ENCODE measurements around the gene DNAAF5.

The DNAAF5 gene

DNA sequence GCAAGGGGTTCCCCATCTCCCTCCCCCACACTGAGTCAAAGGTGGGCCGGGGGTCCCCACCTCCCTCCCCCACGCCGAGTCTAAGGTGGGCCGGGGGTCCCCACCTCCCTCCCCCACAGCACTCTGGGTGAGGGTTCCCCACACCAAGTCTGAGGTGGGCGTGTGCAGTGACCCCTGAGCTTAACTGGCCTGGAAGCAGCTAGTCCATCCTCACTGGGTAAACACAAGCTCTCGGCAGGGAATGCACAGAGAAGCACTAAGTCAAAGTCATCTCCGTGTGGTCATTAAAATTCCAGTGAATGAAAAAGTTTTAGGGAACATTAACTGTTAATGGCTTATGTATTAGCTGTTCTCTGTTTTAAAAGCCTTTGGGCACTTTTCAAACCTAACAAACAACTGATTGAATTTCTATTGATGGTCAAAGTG lies 44.3 kb downstream of the DNAAF5 start:
- no peak for DNase-seq

DNA sequence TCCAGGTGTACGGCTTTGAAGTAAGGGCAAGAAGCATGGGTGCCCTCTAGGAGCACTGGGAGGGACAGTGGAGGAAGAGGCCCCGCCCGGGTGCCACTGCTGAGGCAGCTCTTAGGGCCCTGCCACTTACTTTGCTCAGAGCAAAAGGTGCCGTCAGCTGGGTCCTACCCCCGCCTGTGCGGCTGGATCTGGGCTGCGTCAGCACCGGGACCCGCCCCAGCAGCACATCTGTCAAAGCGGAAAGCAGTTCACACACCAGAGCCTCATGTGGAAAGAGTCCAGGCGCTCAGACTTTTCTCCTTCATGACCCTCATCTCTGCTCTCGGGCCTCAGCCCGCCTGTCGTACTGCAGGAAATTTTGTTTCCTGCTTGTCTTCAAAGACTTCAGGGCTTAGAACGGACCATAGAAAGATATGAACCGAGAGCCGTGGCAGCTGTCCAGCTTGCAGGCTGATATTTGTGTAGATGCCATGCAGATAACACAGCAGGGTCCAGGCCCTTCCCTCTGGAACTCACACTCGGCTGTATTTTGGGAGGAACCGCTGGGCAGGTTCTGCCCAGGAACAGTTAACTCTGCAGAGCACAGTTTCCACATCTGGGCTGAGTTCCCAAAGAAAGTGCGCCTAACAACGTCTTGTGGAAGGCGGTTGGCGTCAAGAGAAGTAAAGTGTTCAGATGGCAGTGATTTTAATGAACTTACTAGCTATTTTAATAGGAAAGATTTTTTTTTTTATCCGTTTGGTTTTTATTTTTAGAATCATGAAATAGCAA lies 44.9 kb downstream of the DNAAF5 start:
- no peak for DNase-seq

DNA sequence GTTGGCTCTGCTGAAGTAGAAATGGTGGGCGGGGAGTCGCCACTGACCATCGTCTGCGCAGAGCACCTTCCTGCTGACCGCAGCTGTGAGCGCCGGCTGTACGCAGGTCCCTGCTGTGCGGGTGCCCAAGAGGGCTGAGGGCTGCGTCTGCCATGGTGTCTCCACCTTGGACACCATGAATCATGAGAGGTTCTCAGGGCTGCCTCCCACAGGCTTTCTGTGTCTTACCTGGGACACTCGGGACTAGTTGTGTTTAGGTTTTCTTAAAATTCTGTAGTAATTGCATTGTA lies 45.5 kb downstream of the DNAAF5 start:
- DNase-seq, result no peak

DNA sequence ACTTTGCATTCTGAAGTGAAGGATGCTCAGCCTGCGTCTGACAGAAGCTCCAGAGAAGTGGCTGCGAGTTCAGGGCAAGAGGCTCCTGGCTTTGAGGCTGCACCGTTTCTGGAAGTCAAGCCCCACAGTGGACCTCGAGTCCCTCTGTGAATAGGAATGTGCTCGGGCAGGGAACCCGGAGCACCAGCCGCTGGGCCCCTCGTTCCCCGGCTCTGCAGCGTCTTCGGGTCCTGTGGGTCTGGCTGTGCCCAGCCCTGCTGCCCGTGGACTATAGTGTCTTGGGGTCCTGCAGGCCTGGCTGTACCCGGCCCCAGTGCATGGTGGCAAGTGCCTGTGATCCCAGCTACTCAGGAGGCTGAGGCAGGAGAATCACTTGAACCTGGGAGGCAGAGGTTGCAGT lies 45.9 kb downstream of the DNAAF5 start:
- no peak for DNase-seq

DNA sequence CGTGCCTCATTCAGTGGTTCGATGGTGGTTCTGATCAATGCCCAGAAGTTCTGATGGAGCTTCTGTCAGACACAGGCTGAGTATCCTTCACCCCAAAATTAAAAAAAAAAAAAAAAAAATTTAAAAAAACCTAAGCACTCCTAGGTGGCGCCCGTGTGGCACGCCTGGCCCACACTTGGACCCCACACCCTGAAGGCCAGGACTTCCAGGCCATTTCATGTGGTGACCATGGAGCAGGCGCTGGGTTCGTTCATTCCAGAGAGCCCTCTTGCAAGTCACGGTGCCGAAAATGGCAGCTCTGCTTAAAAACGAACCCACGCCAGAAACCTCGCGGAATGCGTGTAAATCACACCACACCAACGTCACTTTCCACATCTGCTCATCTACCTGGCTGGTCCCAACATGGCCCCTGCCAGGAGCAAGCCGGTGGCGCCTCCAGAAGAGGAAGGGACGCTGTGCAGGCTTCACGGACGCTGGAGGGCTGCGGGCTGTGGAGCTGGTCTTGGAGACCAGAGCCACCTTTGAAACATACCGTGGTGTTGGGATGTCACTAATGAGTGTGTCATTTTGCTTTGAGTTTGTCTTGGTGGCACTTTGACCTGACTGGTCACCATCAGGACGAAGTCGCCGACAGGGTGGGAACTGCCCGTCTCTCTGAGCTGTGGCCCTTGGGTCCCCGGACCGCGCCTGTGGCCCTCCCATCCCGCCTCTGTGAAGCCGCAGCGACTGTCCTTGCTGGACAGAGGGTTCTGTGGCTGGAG lies 46.5 kb downstream of the DNAAF5 start:
- DNase-seq, result no peak

DNA sequence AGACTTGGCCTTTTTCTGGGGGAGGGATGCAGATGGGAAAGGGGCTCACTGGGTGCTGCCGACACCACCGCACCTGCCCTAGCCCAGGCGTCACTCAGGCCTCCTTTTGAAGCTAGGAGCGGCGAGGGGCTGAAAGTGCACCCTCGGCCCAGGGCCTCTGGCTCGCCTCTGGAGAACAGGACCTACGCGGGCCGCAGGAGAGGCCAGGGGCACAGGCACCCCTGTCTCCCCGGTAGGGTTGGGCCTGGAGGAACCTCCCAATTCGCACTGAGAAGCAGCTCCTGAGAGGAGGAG lies 47.1 kb downstream of the DNAAF5 start:
- DNase-seq, result no peak

DNA sequence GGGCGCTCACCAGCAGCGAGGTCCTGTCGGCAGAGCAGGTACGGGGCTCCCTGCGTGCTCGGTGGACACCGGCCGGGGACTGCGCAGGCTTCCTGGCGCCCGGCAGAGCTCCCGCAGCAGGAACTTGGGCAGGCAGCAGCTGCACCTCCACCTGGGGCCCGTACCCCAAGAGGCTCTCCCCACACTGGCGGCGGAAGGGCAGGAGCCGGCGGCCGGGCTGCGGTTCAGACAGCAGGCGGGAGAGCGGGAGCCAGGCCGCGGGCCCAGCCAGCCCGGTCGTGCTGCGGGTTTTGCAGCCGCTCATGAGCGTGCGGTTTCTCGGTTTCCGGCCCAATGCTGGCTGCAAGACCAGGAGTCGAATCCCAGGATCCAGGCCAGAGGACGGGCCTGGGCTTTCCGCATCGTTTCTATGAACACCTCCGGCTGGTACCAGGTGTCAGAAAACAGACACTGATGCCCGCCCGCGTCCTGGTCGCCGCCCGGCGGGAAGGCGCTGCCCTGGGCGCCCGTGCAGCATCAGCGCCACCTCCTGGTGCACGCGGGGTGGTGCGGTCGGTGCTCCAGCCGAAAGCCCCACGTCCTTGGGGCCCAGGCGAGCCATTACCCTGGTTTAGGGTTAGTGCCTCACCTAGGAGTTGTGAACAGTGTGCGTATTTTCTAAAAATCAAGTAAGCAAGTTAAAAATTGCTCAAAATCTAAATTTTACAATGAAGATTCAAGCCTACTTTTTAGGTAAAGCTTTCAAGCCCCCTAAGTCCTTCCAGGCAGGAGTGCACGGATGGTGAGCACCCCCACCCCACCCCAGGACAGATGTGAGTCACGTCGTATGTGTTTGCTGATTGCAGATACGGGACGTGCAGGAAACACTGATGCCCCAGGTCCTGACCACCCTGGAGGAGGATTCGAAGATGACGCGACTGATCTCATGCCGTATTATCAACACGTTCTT lies 47.9 kb downstream of the DNAAF5 start:
- peak; percentile 76 for DNase-seq

DNA sequence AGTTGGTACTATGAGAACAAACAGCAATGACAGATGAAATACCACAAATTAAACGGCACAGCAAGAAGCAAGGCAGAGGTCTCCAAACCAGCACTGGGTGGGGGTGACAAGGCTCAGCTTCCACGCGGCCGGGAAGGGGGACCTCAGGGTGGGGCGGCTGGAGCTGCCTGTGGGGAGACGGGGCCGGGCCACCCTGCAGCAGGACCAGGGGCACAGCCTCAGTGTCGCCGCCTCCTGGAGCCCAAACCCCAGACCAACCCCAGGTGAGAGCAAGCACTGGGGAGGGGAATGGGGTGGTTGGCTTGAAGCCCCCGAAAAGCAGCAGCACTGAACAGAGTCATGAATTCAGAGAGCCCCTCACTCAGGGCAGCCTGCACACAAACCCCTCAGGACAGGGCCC lies 49.9 kb downstream of the DNAAF5 start:
- no peak for DNase-seq

DNA sequence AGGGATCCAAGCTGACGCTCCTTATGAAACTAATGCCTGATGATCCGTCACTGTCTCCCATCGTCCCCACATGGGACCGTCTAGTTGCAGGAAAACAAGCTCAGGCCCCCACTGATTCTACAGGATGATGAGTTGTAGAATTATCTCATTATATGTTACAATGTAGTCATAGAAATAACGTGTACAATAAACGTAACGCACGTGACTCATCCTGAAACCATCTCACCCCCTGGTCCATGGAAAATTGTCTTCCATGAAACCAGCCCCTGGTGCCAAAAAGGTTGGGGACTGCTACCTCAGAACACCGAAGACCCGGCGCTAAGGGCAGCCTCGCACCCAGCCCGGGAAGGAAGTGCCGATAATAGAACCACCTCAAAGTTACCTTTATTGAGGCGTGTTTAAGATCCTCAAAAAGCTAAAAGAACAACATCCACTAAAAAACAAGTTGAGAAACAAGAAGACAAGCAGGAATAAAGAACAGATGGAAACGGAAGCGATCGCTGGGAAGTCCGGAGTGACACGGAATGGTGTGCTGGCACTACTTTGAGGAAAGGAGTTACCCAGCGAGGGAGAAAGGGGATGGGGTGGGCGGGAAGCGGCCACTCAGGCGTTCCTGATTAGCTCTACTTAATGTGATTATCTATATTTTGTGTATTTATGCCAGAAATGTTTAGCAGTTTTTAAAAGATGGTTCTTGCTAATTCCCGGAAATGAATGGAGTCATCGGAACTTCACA lies 50.7 kb downstream of the DNAAF5 start:
- no peak for DNase-seq

DNA sequence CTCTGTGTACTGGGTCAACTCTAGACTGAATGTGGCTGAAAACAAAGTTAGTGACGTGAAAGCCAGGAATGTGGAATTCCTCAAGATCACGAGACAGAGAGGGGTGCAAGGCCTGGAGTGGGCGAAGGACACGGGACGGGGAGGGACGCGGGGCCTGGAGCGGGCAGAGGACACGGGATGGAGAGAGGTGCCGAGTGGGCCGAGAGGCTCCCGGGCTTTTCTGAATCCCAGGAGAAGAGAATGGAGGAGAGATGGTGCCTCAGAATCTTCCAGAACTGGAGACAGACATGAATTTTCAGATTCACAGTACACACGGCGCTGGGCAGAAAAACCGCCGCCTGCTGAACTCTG lies 51.2 kb downstream of the DNAAF5 start:
- no peak for DNase-seq

DNA sequence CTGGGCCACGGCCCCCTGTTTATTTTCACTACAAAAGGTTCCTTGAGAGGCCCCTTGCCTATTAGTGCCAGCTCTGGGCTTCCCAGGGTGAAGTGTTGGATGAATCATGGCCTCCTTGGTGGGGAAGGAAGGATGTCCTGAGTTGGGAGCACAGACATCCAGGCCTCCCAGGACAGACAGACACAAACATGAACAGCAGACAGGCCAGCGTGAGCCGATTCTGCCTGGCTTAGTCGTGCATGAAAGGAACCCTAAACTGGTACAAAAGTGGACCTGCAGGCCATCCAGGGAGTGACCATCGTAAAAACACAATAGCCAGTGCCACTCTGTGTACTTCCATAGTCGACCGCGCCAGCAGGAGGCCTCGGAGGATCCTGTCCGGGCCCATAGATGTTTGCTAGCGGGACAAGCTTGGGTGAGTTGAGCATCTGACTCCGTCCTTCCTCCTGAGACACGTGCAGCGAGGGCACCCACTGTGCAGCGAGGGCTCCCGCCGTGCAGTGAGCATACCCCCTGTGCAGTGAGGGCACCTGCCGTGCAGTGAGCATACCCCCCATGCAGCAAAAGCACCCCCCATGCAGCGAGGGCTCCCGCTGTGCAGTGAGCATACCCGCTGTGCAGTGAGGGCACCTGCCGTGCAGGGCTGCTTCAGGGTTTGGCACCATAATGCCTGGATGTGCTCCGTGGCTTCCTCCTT lies 51.9 kb downstream of the DNAAF5 start:
- DNase-seq, result no peak

DNA sequence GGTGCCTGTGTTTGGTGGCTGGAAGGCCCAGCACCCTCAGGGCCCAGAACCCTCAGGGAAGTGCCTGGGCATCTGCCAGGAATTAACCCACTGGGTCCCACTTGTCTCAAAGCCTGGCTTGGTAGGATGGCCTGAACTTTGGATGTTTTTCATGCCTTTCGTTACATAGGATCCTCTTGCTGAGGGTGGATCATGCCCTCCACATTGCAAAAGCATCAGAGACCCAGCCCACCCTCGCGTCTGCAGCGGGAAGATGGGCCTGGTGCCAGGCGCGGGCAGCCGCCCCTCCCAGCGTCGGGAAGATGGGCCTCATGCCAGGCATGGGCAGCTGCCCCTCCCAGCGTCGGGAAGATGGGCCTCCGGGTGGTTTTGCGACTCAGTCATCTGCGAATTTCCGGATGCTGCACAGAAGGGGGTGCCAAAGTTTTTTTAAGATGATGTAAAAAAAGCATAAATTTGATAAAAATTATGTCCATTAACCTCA lies 52.5 kb downstream of the DNAAF5 start:
- DNase-seq, result no peak

DNA sequence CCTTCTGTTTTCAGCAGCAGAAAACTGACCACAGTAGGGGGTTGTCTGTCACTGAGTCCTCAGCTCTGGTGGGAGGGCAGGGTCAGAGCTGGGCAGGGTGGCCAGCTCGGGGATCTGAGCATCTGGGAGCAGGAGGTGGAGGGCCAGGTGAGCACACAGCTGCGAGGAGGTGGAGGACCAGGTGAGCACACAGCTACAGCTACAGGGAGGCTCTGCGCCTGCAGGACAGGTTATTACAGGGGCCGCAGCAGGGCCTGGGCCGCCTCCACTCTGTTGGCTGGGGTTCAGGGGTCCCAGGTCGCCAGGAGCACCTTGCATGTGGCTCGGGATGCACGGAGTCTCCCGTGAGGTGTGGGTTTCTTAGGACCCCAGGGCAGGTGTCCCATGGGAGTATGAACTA lies 53.0 kb downstream of the DNAAF5 start:
- DNase-seq, result no peak

DNA sequence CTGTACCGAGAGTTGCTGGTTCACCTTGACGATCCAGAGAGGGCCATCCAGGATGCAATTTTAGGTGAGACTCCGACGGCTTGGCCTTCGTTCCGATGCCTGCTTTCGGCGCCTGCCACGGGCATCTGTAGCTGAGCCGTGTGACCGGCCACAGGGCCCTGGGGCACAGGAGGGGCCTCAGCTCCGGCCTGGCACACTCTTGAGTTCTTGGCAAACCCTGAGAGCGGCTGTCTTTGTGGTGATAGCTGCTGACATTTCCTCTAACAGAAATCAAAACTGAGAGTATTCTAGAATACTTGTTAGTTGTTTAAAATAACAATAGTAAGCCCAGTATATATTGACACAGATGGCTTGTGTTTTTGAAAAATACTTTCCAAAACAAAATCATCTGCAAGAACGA lies 53.6 kb downstream of the DNAAF5 start:
- DNase-seq, result no peak

DNA sequence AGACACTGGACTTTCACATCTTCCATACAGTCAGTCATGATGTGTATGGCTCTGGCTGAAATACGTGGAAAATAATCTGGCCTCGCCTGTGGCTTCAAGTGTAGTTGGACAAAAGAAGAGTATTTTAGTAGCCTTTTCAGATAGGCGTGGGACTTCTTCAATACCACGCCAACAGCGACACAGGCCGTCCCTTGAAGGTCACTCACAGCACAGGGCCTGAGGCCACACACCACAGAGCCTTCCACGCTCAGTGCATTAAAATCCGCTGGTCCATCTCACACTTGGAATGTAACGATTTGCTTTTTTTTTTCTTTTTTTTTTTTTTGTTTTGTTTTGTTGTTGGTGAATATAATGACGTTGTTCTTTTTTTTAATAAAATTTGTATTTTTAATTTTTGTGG lies 54.0 kb downstream of the DNAAF5 start:
- no peak for DNase-seq

DNA sequence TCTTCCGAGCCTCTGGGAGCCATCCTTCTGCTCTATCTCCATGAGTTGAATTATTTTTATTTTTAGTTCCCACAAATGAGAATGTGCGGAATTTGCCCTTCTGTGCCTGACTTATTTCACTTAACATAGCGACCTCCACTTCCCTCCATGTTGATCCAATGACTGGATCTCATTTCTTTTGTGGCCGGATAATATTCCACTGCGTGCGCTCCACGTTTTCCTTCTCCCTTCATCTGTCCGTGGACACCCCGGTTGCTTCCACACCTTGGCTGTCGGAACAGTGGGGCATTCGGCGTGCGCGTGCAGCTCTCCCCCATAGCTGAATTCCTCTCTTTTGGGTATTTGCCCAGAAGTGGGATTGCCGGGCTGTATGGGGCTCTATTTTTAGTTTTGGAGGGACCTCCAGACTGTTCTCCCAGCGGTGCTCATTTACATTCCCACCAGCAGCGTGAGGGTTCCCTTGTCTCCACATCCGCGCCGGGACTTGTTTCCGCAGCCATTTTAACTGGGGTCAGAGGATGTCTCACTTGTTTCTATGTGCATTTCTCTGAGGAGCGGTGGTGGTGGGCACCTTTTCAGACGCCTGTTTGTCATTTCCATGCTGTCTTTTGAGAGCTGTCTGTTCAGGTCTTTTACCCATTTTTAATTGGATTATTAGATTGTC lies 54.8 kb downstream of the DNAAF5 start:
- no peak for DNase-seq

DNA sequence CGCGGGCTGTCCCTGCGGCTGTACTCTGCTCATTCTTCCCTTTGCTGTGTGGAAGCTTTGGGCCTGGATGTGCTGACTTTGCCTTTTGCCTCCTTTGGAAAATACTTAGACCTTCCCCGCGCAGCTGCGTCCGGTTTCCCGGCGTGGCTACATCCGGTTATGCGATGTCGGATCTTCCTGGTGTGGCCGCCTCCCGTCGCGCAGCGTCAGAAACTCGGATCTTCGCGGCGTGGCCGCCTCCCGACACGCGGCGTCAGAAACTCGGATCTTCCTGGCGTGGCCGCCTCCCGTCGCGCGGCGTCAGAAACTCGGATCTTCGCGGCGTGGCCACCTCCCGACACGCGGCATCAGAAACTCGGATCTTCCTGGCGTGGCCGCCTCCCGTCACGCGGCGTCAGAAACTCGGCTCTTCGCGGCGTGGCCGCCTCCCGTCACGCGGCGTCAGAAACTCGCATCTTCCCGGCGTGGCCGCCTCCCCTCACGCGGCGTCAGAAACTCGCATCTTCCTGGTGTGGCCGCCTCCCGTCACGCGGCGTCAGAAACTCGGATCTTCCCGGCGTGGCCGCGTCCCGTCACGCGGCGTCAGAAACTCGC lies 55.5 kb downstream of the DNAAF5 start:
- DNase-seq, result no peak

DNA sequence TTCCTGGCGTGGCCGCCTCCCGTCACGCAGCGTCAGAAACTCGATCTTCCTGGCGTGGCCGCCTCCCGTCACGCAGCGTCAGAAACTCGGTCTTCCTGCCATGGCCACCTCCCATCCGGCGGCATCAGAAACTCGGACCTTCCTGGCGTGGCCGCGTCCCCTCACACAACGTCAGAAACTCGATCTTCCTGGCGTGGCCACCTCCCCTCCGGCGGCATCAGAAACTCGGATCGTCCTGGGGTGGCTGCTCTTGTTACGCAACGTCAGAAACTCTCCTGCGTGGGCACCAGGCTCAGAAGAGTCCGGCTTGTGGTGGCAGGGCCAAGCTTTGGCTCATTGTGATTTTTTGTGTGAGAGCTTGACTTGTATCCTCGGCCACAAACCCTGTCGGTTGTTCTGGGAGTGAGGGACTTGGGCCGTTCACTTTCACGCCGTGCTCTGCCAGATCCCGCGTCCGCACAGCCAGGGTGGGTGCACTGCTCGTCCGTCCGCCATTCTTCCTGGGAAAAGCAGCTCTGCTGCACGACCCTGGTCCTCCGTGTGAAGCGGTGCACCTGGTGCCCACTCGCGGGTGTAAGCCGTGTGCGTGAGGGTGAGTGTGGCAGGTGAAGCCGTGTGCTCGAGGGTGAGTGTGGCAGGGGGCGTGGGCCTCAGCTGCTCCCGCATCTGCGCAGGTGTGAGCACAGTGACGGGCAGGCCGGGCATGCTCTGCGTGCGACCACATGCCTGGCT lies 56.4 kb downstream of the DNAAF5 start:
- DNase-seq, result no peak

DNA sequence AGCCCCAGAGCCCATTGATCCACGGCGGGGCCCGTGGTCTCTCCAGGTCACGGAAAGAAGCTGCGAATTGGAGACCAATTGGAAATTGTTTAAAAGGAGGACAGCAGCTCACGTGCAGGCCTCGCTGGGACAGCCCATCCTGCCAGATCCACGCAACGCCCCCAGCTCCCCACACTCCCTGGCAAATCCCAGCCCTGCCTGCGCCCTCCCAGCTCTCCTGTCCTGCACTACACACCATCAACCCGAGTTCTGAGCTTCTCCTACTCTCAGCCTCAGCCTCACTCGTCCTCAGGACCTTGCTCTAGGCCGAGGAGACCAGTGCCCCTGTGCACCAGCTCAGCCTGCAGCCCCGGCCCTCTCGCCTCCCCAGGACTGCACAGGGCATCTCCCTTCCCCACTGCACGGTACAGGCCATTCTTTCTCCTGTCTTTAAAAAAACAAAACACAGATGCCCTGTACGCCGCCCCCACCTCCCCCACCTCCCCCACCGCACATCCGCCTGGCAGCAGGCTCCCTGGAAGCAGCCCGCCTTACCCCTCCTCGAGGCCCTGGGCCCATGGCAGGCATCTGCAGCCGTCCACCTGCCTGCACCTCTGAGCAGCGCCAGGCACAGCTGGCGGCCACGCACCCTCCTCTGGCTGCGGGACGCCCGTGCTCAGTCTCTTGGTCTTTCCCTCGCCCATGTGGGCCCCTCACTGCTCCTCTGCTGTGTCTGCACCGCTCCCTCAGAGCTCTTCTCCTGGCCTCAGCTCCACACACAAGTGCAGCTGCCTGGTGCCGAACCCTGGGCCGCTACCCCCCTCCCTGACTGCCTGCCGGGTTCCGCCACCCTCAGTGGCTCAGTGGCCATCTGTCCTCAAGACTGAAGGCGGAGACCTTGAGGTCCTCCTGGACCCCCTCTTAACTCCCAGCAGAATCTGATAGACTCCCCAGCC lies 57.3 kb downstream of the DNAAF5 start:
- DNase-seq, result no peak

DNA sequence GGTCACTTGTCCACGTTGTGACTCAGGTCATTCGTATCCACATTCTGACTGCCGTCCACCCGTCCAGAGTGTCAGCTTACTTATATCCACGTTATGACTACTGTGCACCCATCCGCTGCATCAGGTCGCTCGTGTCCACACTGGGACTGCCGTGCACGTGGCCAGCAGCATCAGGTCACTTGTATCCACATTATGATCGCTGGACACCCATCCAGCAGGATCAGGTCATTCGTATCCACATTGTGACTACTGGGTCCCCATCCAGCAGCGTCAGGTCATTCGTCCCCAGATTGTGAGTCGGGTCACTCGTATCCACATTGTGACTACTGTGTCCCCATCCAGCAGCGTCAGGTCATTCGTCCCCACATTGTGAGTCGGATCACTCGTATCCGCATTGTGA lies 58.5 kb downstream of the DNAAF5 start:
- DNase-seq, result no peak

Data from islet precursor cell (in vitro differentiated cells).